OCI-LY1 (cell line): Measurements from ENCODE around the gene ACTA1.

ENCODE experiments used
- CTCF ChIP-seq: fragments of 200-600 bp; sonication (generic), shearing (Covaris generic); IDR thresholded peaks from 2 replicates; pipeline ENCODE4 v1.5.1; 2017; ENCODE audit warnings: mild to moderate bottlenecking, antibody characterized with exemption, low read length, moderate library complexity, mixed read lengths
- EZH2 ChIP-seq: fragments of 200-600 bp; sonication (generic), shearing (Covaris generic); IDR thresholded peaks from 2 replicates; pipeline ENCODE4 v1.8.0; 2017; ENCODE audit warnings: borderline replicate concordance, mixed run types, mild to moderate bottlenecking, antibody characterized with exemption, low read length, moderate library complexity, mixed read lengths

- TF ChIP-seq CTCF = no peak
- no peak for TF ChIP-seq EZH2
These were observed 2.3 kb upstream of the ACTA1 start for GRCh38 chr1:229436201-229436600.
